ENCODE results near the gene ADGRV1. TPM values are rescaled to one million over a fixed set of nuclear protein-coding genes. Genes with fewer than 3 reads are reported as not detected.
"Not testable (repeated sequence)": the region's sequence is repeated elsewhere in the genome, so short reads cannot be mapped to it uniquely, and the experiment has no call there.

ADGRV1 gene
- total RNA-seq, 4 donors from 2014 or later: 0.08 to 0.87 (median 0.41) TPM

GRCh38 chr5:90786756-90787155 lies 228.2 kb downstream of the ADGRV1 start:
- no peak for ATAC-seq
- no peaks in the 10 kb centered on the region for H3K36me3 ChIP-seq
- 68% methylated on average over 4 of the region's 4 CpGs for WGBS, 2 donors (ENCODE audit: low coverage in 1 of 2)
- no peaks in the 10 kb centered on the region for H3K4me1 ChIP-seq
- no peak overlapping the region for H3K27ac ChIP-seq
- no peak for TF ChIP-seq CTCF (IDR thresholded peaks at IDR 0.05)
- TF ChIP-seq EP300 (IDR thresholded peaks at IDR 0.05): no peak
- no peak for TF ChIP-seq POLR2A (IDR thresholded peaks at IDR 0.05)
- TF ChIP-seq POLR2AphosphoS5 (IDR thresholded peaks at IDR 0.05): no peak
- H3K4me3 ChIP-seq: no peak overlapping the region
- no peaks in the 10 kb centered on the region for H3K27me3 ChIP-seq
- no peaks in the 10 kb centered on the region for H3K9me3 ChIP-seq

DNA sequence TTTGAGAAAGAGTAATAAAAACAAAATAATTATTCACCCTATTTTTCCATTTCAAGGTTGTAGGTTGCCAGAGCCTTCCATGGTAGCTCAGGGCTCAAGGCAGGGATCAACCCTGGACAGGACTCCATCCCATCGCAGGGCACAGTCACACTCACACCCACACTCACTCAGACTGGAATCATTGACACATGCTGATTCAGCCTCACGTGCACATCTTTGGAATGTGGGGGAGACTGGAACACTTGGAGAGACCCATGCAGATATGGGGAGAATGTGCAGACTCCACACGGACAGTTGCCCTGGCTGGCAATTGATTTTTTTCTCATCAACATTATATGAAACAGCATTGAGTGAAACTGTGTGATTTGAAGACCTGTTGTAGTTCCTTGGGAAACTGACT lies 234.1 kb downstream of the ADGRV1 start:
- peaks cover 0 to 16% (median 0%) of the 10 kb centered on the region in 3 donors for H3K9me3 ChIP-seq
- H3K27ac ChIP-seq: no peak overlapping the region
- no peaks in the 10 kb centered on the region for H3K36me3 ChIP-seq
- 56 to 72% methylated on average over 2 to 3 of the region's 3 CpGs for WGBS, 2 donors (ENCODE audit: low coverage in 1 of 2)
- TF ChIP-seq CTCF (IDR thresholded peaks at IDR 0.05): no peak
- no peak for TF ChIP-seq POLR2A (IDR thresholded peaks at IDR 0.05)
- no peak for TF ChIP-seq POLR2AphosphoS5 (IDR thresholded peaks at IDR 0.05)
- TF ChIP-seq EP300 (IDR thresholded peaks at IDR 0.05): no peak
- no peak overlapping the region for H3K4me3 ChIP-seq
- ATAC-seq: no peak
- peaks cover 7% of the 10 kb centered on the region for H3K27me3 ChIP-seq
- H3K4me1 ChIP-seq: no peaks in the 10 kb centered on the region

- Histone ChIP-seq H3K4me1 (no peaks in the 10 kb centered on the region), H3K27me3 (peaks cover 7% of the 10 kb centered on the region), H3K36me3 (no peaks in the 10 kb centered on the region), H3K27ac (no peak overlapping the region), H3K9me3 (peaks cover 0 to 17% (median 0%) of the 10 kb centered on the region in 3 donors), H3K4me3 (no peak overlapping the region)
- TF ChIP-seq POLR2A (IDR thresholded peaks at IDR 0.05) (no peak), POLR2AphosphoS5 (IDR thresholded peaks at IDR 0.05) (no peak), CTCF (IDR thresholded peaks at IDR 0.05) (no peak), EP300 (IDR thresholded peaks at IDR 0.05) (no peak)
- WGBS, 2 donors (ENCODE audit: low coverage in 1 of 2): 49 to 57% methylated on average over 2 of the region's 2 CpGs
- no peak for ATAC-seq
Measured at GRCh38 chr5:90793183-90793582, 234.6 kb downstream of the ADGRV1 start.

GRCh38 chr5:90796919-90797318 lies 238.3 kb downstream of the ADGRV1 start:
- ATAC-seq: not testable (repeated sequence)
- 90% methylated on average over 2 of the region's 2 CpGs; no CpG with 5 or more reads in 1 of the 2 donors for WGBS, 2 donors (ENCODE audit: low coverage in 1 of 2)

DNA sequence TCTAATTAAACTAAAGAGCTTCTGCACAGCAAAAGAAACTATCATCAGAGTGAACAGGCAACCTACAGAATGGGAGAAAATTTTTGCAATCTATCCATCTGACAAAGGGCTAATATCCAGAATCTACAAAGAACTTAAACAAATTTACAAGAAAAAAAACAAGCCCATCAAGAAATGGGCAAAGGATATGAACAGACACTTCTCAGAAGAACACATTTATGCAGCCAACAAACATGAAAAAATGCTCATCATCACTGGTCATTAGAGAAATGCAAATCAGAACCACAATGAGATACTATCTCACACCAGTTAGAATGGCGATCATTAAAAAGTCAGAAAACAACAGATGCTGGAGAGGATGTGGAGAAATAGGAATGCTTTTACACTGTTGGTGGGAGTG lies 241.5 kb downstream of the ADGRV1 start:
- ATAC-seq, H3K27ac ChIP-seq, H3K27me3 ChIP-seq, H3K4me3 ChIP-seq, H3K4me1 ChIP-seq, H3K36me3 ChIP-seq: not testable (repeated sequence)
- peaks cover 0 to 25% (median 0%) of the 10 kb centered on the region in 3 donors for H3K9me3 ChIP-seq
- WGBS, 2 donors (ENCODE audit: low coverage in 1 of 2): 100% methylated on average over 1 of the region's 1 CpG; no CpG with 5 or more reads in 1 of the 2 donors

More at GRCh38 chr5:90796919-90797318, 238.3 kb downstream of the ADGRV1 start:
- peaks cover 0 to 25% (median 0%) of the 10 kb centered on the region in 3 donors for H3K9me3 ChIP-seq
- H3K4me1 ChIP-seq, H3K4me3 ChIP-seq, H3K27ac ChIP-seq, H3K36me3 ChIP-seq, H3K27me3 ChIP-seq: not testable (repeated sequence)

DNA sequence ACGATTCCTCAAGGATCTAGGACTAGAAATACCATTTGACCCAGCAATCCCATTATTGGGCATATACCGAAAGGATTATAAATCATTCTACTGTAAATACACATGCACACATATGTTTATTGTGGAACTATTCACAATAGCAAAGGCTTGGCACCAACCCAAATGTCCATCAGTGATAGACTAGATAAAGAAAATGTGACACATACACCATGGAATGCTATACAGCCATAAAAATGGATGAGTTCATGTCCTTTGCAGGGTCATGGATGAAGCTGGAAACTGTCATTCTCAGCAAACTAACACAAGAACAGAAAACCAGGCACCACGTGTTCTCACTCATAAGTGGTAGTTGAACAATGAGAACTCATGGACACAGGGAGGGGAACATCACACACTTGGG lies 241.9 kb downstream of the ADGRV1 start:
- peaks cover 0 to 25% (median 0%) of the 10 kb centered on the region in 3 donors for H3K9me3 ChIP-seq
- ATAC-seq, H3K4me1 ChIP-seq, H3K27ac ChIP-seq, H3K36me3 ChIP-seq, H3K27me3 ChIP-seq, H3K4me3 ChIP-seq: not testable (repeated sequence)
- 83 to 90% methylated on average over 3 of the region's 3 CpGs for WGBS, 2 donors (ENCODE audit: low coverage in 1 of 2)
